ENCODE data around the gene RAB4A.
A peak's percentile ranks its signal among the peaks of the same experiment; 100 is the strongest.

GRCh38 chr1:229254910-229255541 lies 15.9 kb upstream of the RAB4A start:
- TF ChIP-seq USF2 (IDR thresholded peaks at IDR 0.05): no peak
- peak; percentile 61 for TF ChIP-seq CTCF (IDR thresholded peaks at IDR 0.05)
- TF ChIP-seq MAZ (IDR thresholded peaks at IDR 0.05; ENCODE audit: borderline replicate concordance, low read depth, low read length): no peak
- TF ChIP-seq REST (IDR thresholded peaks at IDR 0.05): no peak

Measured in A549 (cell line).